A549 (cell line): Measurements from ENCODE around the gene IL6ST.

Source experiments
- BHLHE40 ChIP-seq: IDR thresholded peaks from 2 replicates; pipeline ENCODE4 v1.6.1; 2012; ENCODE audit warnings: low read depth, low read length, inconsistent platforms
- CHD2 ChIP-seq: fragments of 150-350 bp; IDR thresholded peaks from 2 replicates; pipeline ENCODE4 v1.6.1; 2014; ENCODE audit warnings: low read length; ENCODE audit not compliant: partially characterized antibody
- CTCF ChIP-seq: fragments of >200 bp; sonication (Bioruptor Twin); formaldehyde crosslinking; IDR thresholded peaks from 3 replicates; pipeline ENCODE4 v1.5.1; 2016
- EHMT2 ChIP-seq: fragments of 200-600 bp; sonication (generic); IDR thresholded peaks from 2 replicates; pipeline ENCODE4 v1.6.1; 2016; ENCODE audit warnings: antibody characterized with exemption, low read depth, mild to moderate bottlenecking, moderate library complexity
- EP300 ChIP-seq, 2 experiments: fragments of >200 bp; sonication (Bioruptor Twin); formaldehyde crosslinking; IDR thresholded peaks; 2 replicates in 1 of 2; 3 replicates in 1 of 2; pipeline ENCODE4 v1.6.1; 2016 to 2017
- HDAC2 ChIP-seq: fragments of 200-600 bp; sonication (generic); IDR thresholded peaks from 2 replicates; pipeline ENCODE4 v1.6.1; 2016
- JUN ChIP-seq, 2 experiments: fragments of >200 bp; sonication (Bioruptor Twin); formaldehyde crosslinking; IDR thresholded peaks; 2 replicates in 1 of 2; 3 replicates in 1 of 2; pipeline ENCODE4 v1.6.1; 2016 to 2017
- JUNB ChIP-seq: fragments of >200 bp; sonication (Bioruptor Twin); formaldehyde crosslinking; IDR thresholded peaks from 2 replicates; pipeline ENCODE4 v1.6.1; 2016
- POLR2A ChIP-seq: IDR thresholded peaks from 2 replicates; pipeline ENCODE4 v1.6.1; 2012; ENCODE audit warnings: mild to moderate bottlenecking, low read length
- RCOR1 ChIP-seq: fragments of 150-350 bp; IDR thresholded peaks from 2 replicates; pipeline ENCODE4 v1.6.1; 2014; ENCODE audit warnings: antibody characterized with exemption, low read length, low read depth
- USF2 ChIP-seq: fragments of 450-650 bp; IDR thresholded peaks from 2 replicates; pipeline ENCODE4 v1.6.1; 2014; ENCODE audit warnings: antibody characterized with exemption
- TF ChIP-seq, protein P1 (sequence below): IDR thresholded peaks from 2 replicates; pipeline ENCODE4 v1.6.1; 2012

- TF ChIP-seq RCOR1 (no peak), CHD2 (no peak), USF2 (no peak), JUNB (no peak), JUN (IDR thresholded peaks at IDR 0.05) (no peak), EP300 (IDR thresholded peaks at IDR 0.05) (no peak), BHLHE40 (no peak), HDAC2 (no peak), EHMT2 (no peak), CTCF (no peak), POLR2A (no peak)
- TF ChIP-seq, protein P1, sequence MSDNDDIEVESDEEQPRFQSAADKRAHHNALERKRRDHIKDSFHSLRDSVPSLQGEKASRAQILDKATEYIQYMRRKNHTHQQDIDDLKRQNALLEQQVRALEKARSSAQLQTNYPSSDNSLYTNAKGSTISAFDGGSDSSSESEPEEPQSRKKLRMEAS = no peak
Observed at GRCh38 chr5:55927861-55928655, 66.7 kb downstream of the IL6ST start.
